HepG2 (cell line): ENCODE results near the gene C2orf42. TPM values are rescaled to one million over a fixed set of nuclear protein-coding genes. Genes with fewer than 3 reads are reported as not detected.

Source experiments
- ATM ChIP-seq: fragments of 450-650 bp; IDR thresholded peaks from 2 replicates; pipeline ENCODE4 v1.7.1; 2017; ENCODE audit warnings: mild to moderate bottlenecking, borderline replicate concordance
- CCAR2 ChIP-seq: fragments of 200-400 bp; formaldehyde crosslinking; optimal IDR thresholded peaks from 2 replicates; pipeline ENCODE3; 2018; ENCODE audit warnings: low read depth, mild to moderate bottlenecking, low read length, moderate library complexity
- CENPT ChIP-seq: sonication (generic); formaldehyde crosslinking; IDR thresholded peaks from 2 replicates; pipeline ENCODE4 v1.8.0; 2022; ENCODE audit warnings: low read depth, mild to moderate bottlenecking, moderate library complexity, missing genetic modification reagents
- KIAA2018 ChIP-seq: sonication (generic); formaldehyde crosslinking; IDR thresholded peaks from 2 replicates; pipeline ENCODE4 v1.5.0; 2020; ENCODE audit warnings: mild to moderate bottlenecking, missing genetic modification reagents, borderline replicate concordance
- KLF11 ChIP-seq: IDR thresholded peaks from 2 replicates; pipeline ENCODE4 v1.6.1; 2016; ENCODE audit warnings: missing compliant biosample characterization
- NFE2L1 ChIP-seq: sonication (generic); formaldehyde crosslinking; IDR thresholded peaks from 2 replicates; pipeline ENCODE4 v1.4.0; 2020; ENCODE audit warnings: missing genetic modification reagents, mild to moderate bottlenecking, borderline replicate concordance
- PCBP2 ChIP-seq: fragments of 200-400 bp; formaldehyde crosslinking; optimal IDR thresholded peaks from 2 replicates; pipeline ENCODE3; 2018; ENCODE audit warnings: low read length, low read depth; ENCODE audit not compliant: poor library complexity, severe bottlenecking
- PHF20 ChIP-seq: sonication (generic); formaldehyde crosslinking; IDR thresholded peaks from 2 replicates; pipeline ENCODE4 v1.5.0; 2020; ENCODE audit warnings: mild to moderate bottlenecking, missing genetic modification reagents
- TBP ChIP-seq: sonication (generic); formaldehyde crosslinking; IDR thresholded peaks from 2 replicates; pipeline ENCODE4 v1.5.0; 2020; ENCODE audit warnings: missing genetic modification reagents
- ZBTB2 ChIP-seq: sonication (generic); formaldehyde crosslinking; IDR thresholded peaks from 2 replicates; pipeline ENCODE4 v1.8.0; 2022; ENCODE audit warnings: low read depth, missing genetic modification reagents
- ZBTB25 ChIP-seq: IDR thresholded peaks from 2 replicates; pipeline ENCODE4 v1.6.1; 2018; ENCODE audit warnings: missing genetic modification reagents
- ZBTB7B ChIP-seq: sonication (generic); formaldehyde crosslinking; IDR thresholded peaks from 2 replicates; pipeline ENCODE4 v1.4.0; 2020; ENCODE audit warnings: missing genetic modification reagents
- ZFAT ChIP-seq: sonication (generic); formaldehyde crosslinking; conservative IDR thresholded peaks from 2 replicates; pipeline ENCODE4 v1.8.1; 2023; ENCODE audit warnings: missing genetic modification reagents, inconsistent platforms
- ZNF232 ChIP-seq: sonication (generic); formaldehyde crosslinking; IDR thresholded peaks from 2 replicates; pipeline ENCODE4 v1.4.0; 2020; ENCODE audit warnings: missing genetic modification reagents, borderline replicate concordance
- ZNF33B ChIP-seq: sonication (generic); formaldehyde crosslinking; IDR thresholded peaks from 2 replicates; pipeline ENCODE4 v1.5.1; 2020; ENCODE audit warnings: mild to moderate bottlenecking, missing genetic modification reagents
- ZNF430 ChIP-seq: sonication (generic); formaldehyde crosslinking; IDR thresholded peaks from 2 replicates; pipeline ENCODE4 v1.9.0; 2021; ENCODE audit warnings: mild to moderate bottlenecking, missing genetic modification reagents
- ZNF616 ChIP-seq: sonication (generic); formaldehyde crosslinking; IDR thresholded peaks from 2 replicates; pipeline ENCODE4 v1.5.0; 2020; ENCODE audit warnings: low read depth, mild to moderate bottlenecking, missing genetic modification reagents
- ZNF713 ChIP-seq: sonication (generic); formaldehyde crosslinking; IDR thresholded peaks from 2 replicates; pipeline ENCODE4 v1.4.0; 2020; ENCODE audit warnings: mild to moderate bottlenecking, missing genetic modification reagents
- ZNF891 ChIP-seq: sonication (generic); formaldehyde crosslinking; IDR thresholded peaks from 2 replicates; pipeline ENCODE4 v1.5.0; 2020; ENCODE audit warnings: mild to moderate bottlenecking, missing genetic modification reagents
- polyA plus RNA-seq, 8 experiments: library from polyadenylated mRNA; depleted of rRNA in 3 of 8; stranded (reverse) in 7 of 8; unstranded in 1 of 8; fragments of >200 nt; fragmentation: Illumina TruSeq in 4 of 8; extraction: Trizol in 4 of 8; gene quantifications; 2 replicates each; pipeline versions ENCODE4 v1.2.1 to v1.2.3, GENCODE V29; 2011 to 2016; ENCODE audit warnings: low read depth in 4 of 8, missing spikeins in 1 of 8, mixed read lengths in 1 of 8; ENCODE audit not compliant: insufficient read depth in 1 of 8
- total RNA-seq, 5 experiments: library from RNA; depleted of rRNA; stranded (reverse); fragments of >200 nt; fragmentation: Illumina TruSeq; extraction: Trizol; gene quantifications; 2 replicates each; pipeline ENCODE4 v1.2.3, GENCODE V29; 2016; ENCODE audit warnings: low read depth in 1 of 5

Gene C2orf42
- total and polyA plus RNA-seq, 2 of the 13 experiments (the other 11 are each of a cell fraction or from before 2014, with no cell fraction given): 9.3 to 9.9 TPM

GRCh38 chr2:70141902-70142589 lies 48.8 kb downstream of the C2orf42 start (continued):
- TF ChIP-seq KIAA2018 (CRISPR knock-in tag) (no peak), PCBP2 (no peak), ATM (no peak), ZNF891 (CRISPR knock-in tag) (no peak), PHF20 (no peak), CCAR2 (no peak), ZBTB7B (CRISPR knock-in tag) (no peak; the same call in 1 of the 2 replicates), ZNF430 (no peak), ZNF232 (CRISPR knock-in tag) (no peak), CENPT (peak; percentile 18), ZNF713 (CRISPR knock-in tag) (peak; percentile 14; the same call in 1 of the 2 replicates), TBP (0 out of 2 replicates have a peak, but pooled peaks have one; percentile 21), NFE2L1 (CRISPR knock-in tag) (no peak), ZNF616 (CRISPR knock-in tag) (peak; percentile 57), ZFAT (CRISPR knock-in tag) (no peak), KLF11 (CRISPR knock-in tag) (no peak), ZBTB2 (CRISPR knock-in tag) (peak; percentile 84; the same call in 1 of the 2 replicates), ZNF33B (peak; percentile 78; the same call in 1 of the 2 replicates), ZBTB25 (CRISPR knock-in tag) (peak; percentile 64; the same call in 1 of the 2 replicates)
